ENCODE measurements around the gene DYNLT5. TPM values are rescaled to one million over a fixed set of nuclear protein-coding genes. Genes with fewer than 3 reads are reported as not detected.
A peak's percentile ranks its signal among the peaks of the same experiment; 100 is the strongest.

The DYNLT5 gene
- total RNA-seq, 1 experiment from 2014 or later = not detected

- ChIA-PET CTCF (no interaction called here), POLR2A (no interaction called here)
- H3K36me3 ChIP-seq (ENCODE audit: control insufficient read depth, insufficient read depth, low read length) = no peaks in the 10 kb centered on the region
- no peak for DNase-seq (ENCODE audit: low read depth, low spot score)
- H3K27me3 ChIP-seq (ENCODE audit: control insufficient read depth, insufficient read depth, low read length) = no peaks in the 10 kb centered on the region
- ATAC-seq = no peak
- H3K4me3 ChIP-seq (ENCODE audit: low read depth in 2 of 2, low read length in 2 of 2) = no peak overlapping the region
- no peak for TF ChIP-seq POLR2AphosphoS5 (IDR thresholded peaks at IDR 0.05; ENCODE audit: low read depth, low read length)
- H3K27ac ChIP-seq (ENCODE audit: low read length) = no peak overlapping the region
- no peaks in the 10 kb centered on the region for H3K9me3 ChIP-seq (ENCODE audit: control insufficient read depth, insufficient read depth, low read depth, low read length)
- intact Hi-C loops (cut with micrococcal nuclease; ENCODE audit: unreplicated experiment) = no loop called here
- H3K4me1 ChIP-seq (ENCODE audit: control insufficient read depth, insufficient read depth, low read length) = no peaks in the 10 kb centered on the region
- BruUV-seq (replicated peaks) = no TSS peak
- in situ Hi-C loops (cut with HindIII; ENCODE audit: low pct_unique_long_range_greater_than_20kb, low sequenced_read_pairs) = no loop called here
These were observed 39.4 kb upstream of the DYNLT5 start for GRCh38 chr1:66712839-66713238.

- ATAC-seq = no peak
- in situ Hi-C loops (cut with HindIII; ENCODE audit: low pct_unique_long_range_greater_than_20kb, low sequenced_read_pairs) (no loop called here), intact Hi-C loops (cut with micrococcal nuclease; ENCODE audit: unreplicated experiment) (loop anchor here (10.0 kb wide), 1 partner anchor 269 kb away; no protein-coding TSS in a partner anchor)
- CTCF ChIA-PET = no interaction called here
- no TSS peak for BruUV-seq (replicated peaks)
- H3K36me3 ChIP-seq (ENCODE audit: control insufficient read depth, insufficient read depth, low read length) = no peaks in the 10 kb centered on the region
- POLR2A ChIA-PET = no interaction called here
- DNase-seq (ENCODE audit: low read depth, low spot score) = no peak
- no peak for TF ChIP-seq CTCF (IDR thresholded peaks at IDR 0.05)
- no peak overlapping the region for H3K27ac ChIP-seq (ENCODE audit: low read length)
- H3K9me3 ChIP-seq (ENCODE audit: control insufficient read depth, insufficient read depth, low read depth, low read length) = no peaks in the 10 kb centered on the region
- H3K27me3 ChIP-seq (ENCODE audit: control insufficient read depth, insufficient read depth, low read length) = no peaks in the 10 kb centered on the region
- H3K4me3 ChIP-seq (ENCODE audit: low read depth in 2 of 2, low read length in 2 of 2) = no peak overlapping the region
- no peaks in the 10 kb centered on the region for H3K4me1 ChIP-seq (ENCODE audit: control insufficient read depth, insufficient read depth, low read length)
These were observed 28.3 kb upstream of the DYNLT5 start for GRCh38 chr1:66723985-66724384.

GRCh38 chr1:66725885-66726665 is 26.2 kb upstream of the DYNLT5 start:
- H3K4me3 ChIP-seq (ENCODE audit: low read depth in 2 of 2, low read length in 2 of 2) = no peak overlapping the region
- H3K4me1 ChIP-seq (ENCODE audit: control insufficient read depth, insufficient read depth, low read length) = no peaks in the 10 kb centered on the region
- no TSS peak for BruUV-seq (replicated peaks)
- no peak overlapping the region for H3K27ac ChIP-seq (ENCODE audit: low read length)
- ATAC-seq = peak; percentile 73
- ChIA-PET CTCF (no interaction called here), POLR2A (no interaction called here)
- no peaks in the 10 kb centered on the region for H3K36me3 ChIP-seq (ENCODE audit: control insufficient read depth, insufficient read depth, low read length)
- peak; percentile 70 for DNase-seq (ENCODE audit: low read depth, low spot score)
- intact Hi-C loops (cut with micrococcal nuclease; ENCODE audit: unreplicated experiment) = loop anchor here (5.0 to 10.0 kb wide), 2 partner anchors 271 to 474 kb away; no protein-coding TSS in a partner anchor
- H3K27me3 ChIP-seq (ENCODE audit: control insufficient read depth, insufficient read depth, low read length) = no peaks in the 10 kb centered on the region
- in situ Hi-C loops (cut with HindIII; ENCODE audit: low pct_unique_long_range_greater_than_20kb, low sequenced_read_pairs) = no loop called here
- TF ChIP-seq POLR2AphosphoS5 (IDR thresholded peaks at IDR 0.05; ENCODE audit: low read depth, low read length) (no peak), SIN3A (IDR thresholded peaks at IDR 0.05; ENCODE audit: borderline replicate concordance, insufficient read depth, low read depth, low read length) (no peak), TCF7L2 (IDR thresholded peaks at IDR 0.05; ENCODE audit: low read depth, low read length) (no peak), CTCF (IDR thresholded peaks at IDR 0.05) (peak; percentile 94), REST (IDR thresholded peaks at IDR 0.05; ENCODE audit: insufficient read depth in 1 of 2, low read depth in 2 of 2, low read length in 1 of 2) (no peak)
- H3K9me3 ChIP-seq (ENCODE audit: control insufficient read depth, insufficient read depth, low read depth, low read length) = no peaks in the 10 kb centered on the region

All from Panc1 (cell line).